ENCODE data around the gene NEK10.

- TF ChIP-seq POLR2A (IDR thresholded peaks at IDR 0.05; ENCODE audit: low read depth, low read length) (no peak), SMC3 (IDR thresholded peaks at IDR 0.05; ENCODE audit: low read depth, low read length) (no peak), CTCF (conservative IDR thresholded peaks at IDR 0.05; ENCODE audit: low read depth, low read length) (no peak)
Measured at GRCh38 chr3:27345493-27345892, 23.7 kb downstream of the NEK10 start.
